Left ventricle myocardium inferior (tissue), 1 donor: ENCODE results near the gene CERS6. TPM values are rescaled to one million over a fixed set of nuclear protein-coding genes. Genes with fewer than 3 reads are reported as not detected.

Experiments used
- DNase-seq: peaks from one replicate; pipeline ENCODE4 v3.0.0-alpha.2; 2020
- H3K27ac ChIP-seq: fragments of 200-600 bp; replicated peaks from 2 replicates; pipeline ENCODE4 v1.8.0; 2021
- H3K27me3 ChIP-seq: fragments of 200-600 bp; 2 replicates; pipeline ENCODE4 v1.8.0; 2021; ENCODE audit warnings: low read depth
- H3K36me3 ChIP-seq: fragments of 200-600 bp; 2 replicates; pipeline ENCODE4 v1.8.0; 2021
- H3K4me1 ChIP-seq: fragments of 200-600 bp; 2 replicates; pipeline ENCODE4 v1.8.0; 2021
- H3K4me3 ChIP-seq: fragments of 200-600 bp; 2 replicates; pipeline ENCODE4 v1.8.0; 2021; ENCODE audit warnings: mild to moderate bottlenecking, moderate library complexity
- H3K9me3 ChIP-seq: fragments of 200-600 bp; replicated peaks from 2 replicates; pipeline ENCODE4 v1.8.0; 2021
- intact Hi-C: fragments of 100-400 bp; cut with micrococcal nuclease; formaldehyde crosslinking; loops from one replicate; pipeline ENCODE4 v1.11.0; 2022
- total RNA-seq: library from RNA; stranded (reverse); fragmentation: NEBNext Ultra II Directional; extraction: Animal tissue kit (Norgen Biotek cat#: 25700); gene quantifications from one replicate; pipeline ENCODE4 v1.2.1, GENCODE V29; 2021
- TF ChIP-seq, protein P1 (sequence below): fragments of 200-600 bp; IDR thresholded peaks from 2 replicates; pipeline ENCODE4 v1.8.0; 2021; ENCODE audit warnings: antibody characterized with exemption, mild to moderate bottlenecking, borderline replicate concordance
- donor health status: DM: no; HTN: yes; CAD: no; lungs with severe emphysema.

Gene CERS6
- total RNA-seq, 1 donor from 2014 or later: 68.9 TPM

DNA sequence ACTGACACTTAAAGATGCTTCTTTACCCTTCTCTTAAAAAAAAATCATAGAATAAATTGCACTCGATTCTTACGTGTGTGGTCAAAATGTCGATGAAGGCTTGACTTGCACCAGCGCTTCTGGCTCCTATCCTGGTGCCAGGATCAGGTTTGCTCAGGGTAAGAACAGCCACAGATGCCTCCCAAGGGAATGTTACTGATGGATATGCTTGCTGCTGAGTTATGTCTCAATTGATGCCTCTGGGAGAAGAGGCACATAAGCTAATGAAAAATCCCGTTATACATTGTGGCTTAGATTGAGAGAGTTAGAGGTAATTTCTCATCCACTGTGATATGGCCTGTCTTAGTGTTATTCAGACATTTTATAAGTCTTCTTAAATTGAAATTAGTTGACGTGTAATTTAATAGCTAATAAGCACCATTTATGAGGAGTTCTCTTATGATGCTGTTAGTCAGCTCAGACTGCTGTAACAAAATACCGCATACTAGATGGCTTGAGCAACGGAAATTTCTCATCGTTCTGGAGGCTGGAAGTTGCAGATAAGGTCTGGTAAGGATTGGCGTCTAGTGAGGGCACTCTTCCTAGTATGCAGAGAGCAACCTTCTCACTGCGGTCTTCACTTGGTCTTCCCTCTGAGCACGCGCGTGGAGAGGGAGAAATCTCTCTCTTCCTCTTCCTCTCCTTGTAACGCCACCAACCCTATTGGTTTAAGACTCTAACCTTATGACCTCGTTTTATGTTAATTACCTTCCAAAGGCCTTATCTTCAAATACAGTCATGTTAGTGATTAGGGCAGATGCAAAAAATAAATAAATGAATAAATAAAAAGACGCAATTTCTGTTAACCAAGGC lies 229.8 kb downstream of the CERS6 start:
- intact Hi-C loops: loop anchor here (10.0 kb wide), 1 partner anchor 331 kb away; no protein-coding TSS in a partner anchor
- DNase-seq: no peak
- Histone ChIP-seq H3K27me3 (no peaks in the 10 kb centered on the region), H3K27ac (no peak overlapping the region), H3K36me3 (no peaks in the 10 kb centered on the region), H3K4me3 (no peak overlapping the region), H3K9me3 (no peaks in the 10 kb centered on the region), H3K4me1 (peaks cover 39% of the 10 kb centered on the region)
- TF ChIP-seq, protein P1, sequence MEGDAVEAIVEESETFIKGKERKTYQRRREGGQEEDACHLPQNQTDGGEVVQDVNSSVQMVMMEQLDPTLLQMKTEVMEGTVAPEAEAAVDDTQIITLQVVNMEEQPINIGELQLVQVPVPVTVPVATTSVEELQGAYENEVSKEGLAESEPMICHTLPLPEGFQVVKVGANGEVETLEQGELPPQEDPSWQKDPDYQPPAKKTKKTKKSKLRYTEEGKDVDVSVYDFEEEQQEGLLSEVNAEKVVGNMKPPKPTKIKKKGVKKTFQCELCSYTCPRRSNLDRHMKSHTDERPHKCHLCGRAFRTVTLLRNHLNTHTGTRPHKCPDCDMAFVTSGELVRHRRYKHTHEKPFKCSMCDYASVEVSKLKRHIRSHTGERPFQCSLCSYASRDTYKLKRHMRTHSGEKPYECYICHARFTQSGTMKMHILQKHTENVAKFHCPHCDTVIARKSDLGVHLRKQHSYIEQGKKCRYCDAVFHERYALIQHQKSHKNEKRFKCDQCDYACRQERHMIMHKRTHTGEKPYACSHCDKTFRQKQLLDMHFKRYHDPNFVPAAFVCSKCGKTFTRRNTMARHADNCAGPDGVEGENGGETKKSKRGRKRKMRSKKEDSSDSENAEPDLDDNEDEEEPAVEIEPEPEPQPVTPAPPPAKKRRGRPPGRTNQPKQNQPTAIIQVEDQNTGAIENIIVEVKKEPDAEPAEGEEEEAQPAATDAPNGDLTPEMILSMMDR: no peak

DNA sequence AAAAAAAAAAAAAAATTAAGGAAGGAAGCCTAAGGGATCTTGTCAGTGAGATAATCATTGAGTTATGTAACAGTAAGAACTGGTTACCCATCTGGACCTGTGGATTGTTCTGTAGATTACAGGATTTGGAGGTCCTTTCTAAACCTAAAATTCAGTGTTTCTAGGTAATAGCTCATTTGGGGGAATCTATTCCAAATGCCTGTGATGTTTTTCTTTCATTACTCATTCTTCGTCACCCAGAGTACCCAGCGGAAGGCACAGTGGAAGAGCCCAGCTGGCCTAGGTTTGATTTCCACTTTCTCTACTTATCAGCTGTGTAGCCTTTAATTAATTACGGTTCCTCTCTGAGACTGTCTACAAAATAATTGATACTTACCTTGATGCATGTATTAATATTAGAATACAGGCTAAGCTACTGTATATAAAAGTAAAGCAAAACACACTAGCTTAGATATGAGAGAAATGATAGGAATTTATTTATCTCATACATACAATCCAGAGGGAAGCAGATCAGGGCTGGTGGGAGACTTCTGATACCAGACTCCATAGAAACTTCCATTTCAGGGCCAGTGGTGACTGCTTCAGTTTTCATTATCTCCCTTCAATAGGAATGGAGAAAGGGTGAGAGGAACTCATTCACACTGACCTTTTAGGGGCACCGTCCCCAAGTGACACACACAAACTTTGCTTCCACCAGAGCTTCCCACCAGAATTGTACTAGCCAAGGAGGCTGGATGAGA lies 230.6 kb downstream of the CERS6 start:
- TF ChIP-seq, protein P1: no peak
- intact Hi-C loops: loop anchor here (10.0 kb wide), 1 partner anchor 332 kb away; no protein-coding TSS in a partner anchor
- peaks cover 45% of the 10 kb centered on the region for H3K4me1 ChIP-seq
- no peaks in the 10 kb centered on the region for H3K27me3 ChIP-seq
- H3K27ac ChIP-seq: no peak overlapping the region
- no peak overlapping the region for H3K4me3 ChIP-seq
- H3K36me3 ChIP-seq: no peaks in the 10 kb centered on the region
- H3K9me3 ChIP-seq: no peaks in the 10 kb centered on the region
- no peak for DNase-seq

DNA sequence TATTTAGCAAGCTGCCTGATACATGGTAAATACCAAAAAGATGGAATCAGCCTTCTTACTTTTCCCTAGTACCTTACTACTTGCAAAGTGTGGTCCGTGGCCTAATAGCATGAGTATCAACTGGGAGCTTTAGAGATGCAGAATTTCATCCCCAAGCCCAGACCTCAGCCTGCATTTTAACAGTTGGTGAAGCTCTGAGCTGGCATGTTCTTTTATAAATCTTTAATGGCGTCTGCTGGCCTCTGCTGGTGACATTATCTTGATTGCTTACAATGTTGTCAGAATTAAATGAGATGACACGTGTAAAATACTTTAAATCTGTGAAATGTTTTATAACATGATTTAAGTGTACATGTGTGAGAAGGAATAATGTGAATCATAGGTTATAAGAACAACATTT lies 231.2 kb downstream of the CERS6 start:
- intact Hi-C loops: loop anchor here (10.0 kb wide), 1 partner anchor 333 kb away; no protein-coding TSS in a partner anchor
- Histone ChIP-seq H3K27me3 (no peaks in the 10 kb centered on the region), H3K4me1 (peaks cover 45% of the 10 kb centered on the region), H3K27ac (no peak overlapping the region), H3K36me3 (no peaks in the 10 kb centered on the region), H3K4me3 (no peak overlapping the region), H3K9me3 (no peaks in the 10 kb centered on the region)
- TF ChIP-seq, protein P1: peak; percentile 48
- DNase-seq: no peak

DNA sequence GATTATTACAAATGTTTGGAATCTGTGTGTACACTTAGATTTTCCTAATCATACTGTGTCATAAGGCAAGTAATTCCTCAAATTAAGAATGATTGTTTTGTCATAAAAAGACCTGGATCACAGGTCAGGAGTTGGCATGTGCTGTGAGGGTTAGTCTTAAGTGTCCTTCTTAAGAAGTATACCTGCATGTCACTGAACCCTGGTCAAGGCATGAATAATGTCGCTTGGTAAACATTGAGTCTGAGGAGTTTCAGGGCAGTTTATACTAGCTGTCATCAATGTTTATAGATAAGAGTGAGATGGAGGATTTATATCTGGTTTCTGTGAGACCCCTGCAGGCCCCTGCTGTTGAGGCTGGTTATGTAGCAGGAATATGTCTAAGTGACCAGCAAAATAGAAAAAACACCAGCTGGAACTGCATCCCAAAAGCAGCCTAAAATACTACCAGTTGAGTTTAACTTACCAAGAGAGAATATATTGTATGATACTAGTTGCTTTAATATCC lies 234.4 kb downstream of the CERS6 start:
- H3K9me3 ChIP-seq: no peaks in the 10 kb centered on the region
- H3K36me3 ChIP-seq: no peaks in the 10 kb centered on the region
- H3K27ac ChIP-seq: no peak overlapping the region
- no peaks in the 10 kb centered on the region for H3K27me3 ChIP-seq
- intact Hi-C loops: no loop called here
- H3K4me3 ChIP-seq: no peak overlapping the region
- TF ChIP-seq, protein P1: no peak
- DNase-seq: no peak
- peaks cover 45% of the 10 kb centered on the region for H3K4me1 ChIP-seq

DNA sequence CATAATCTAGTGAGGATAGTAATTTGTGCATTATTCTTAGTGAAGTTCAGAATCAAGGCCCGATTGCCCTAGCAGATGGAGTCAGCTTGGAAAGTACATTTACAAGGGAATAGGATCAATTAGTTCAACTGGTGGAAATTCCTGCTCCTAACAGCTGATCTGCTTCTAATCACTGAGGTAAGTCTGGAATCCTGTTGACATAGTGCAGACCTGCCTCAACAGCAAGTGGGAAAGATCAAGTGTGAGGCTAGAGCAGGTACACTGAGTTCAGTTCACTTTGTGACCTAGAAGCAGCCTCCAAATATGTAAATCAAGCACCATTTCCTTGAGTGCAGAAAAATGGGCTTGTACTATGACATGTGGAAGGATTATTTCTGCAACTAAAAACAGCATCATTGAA lies 235.1 kb downstream of the CERS6 start:
- no peak overlapping the region for H3K4me3 ChIP-seq
- intact Hi-C loops: no loop called here
- TF ChIP-seq, protein P1: no peak
- no peak for DNase-seq
- H3K27ac ChIP-seq: no peak overlapping the region
- peaks cover 39% of the 10 kb centered on the region for H3K4me1 ChIP-seq
- no peaks in the 10 kb centered on the region for H3K27me3 ChIP-seq
- no peaks in the 10 kb centered on the region for H3K36me3 ChIP-seq
- no peaks in the 10 kb centered on the region for H3K9me3 ChIP-seq
